ENCODE measurements around the gene TUBB4A.

- no peak for TF ChIP-seq ELF4 (CRISPR knock-in tag; IDR thresholded peaks at IDR 0.05; ENCODE audit: low read depth)
- TF ChIP-seq AFF4 (CRISPR knock-in tag; IDR thresholded peaks at IDR 0.05; ENCODE audit: borderline replicate concordance) = no peak
- no peak for TF ChIP-seq CTCF (IDR thresholded peaks at IDR 0.05)
- no peak for TF ChIP-seq KAT7 (CRISPR knock-in tag; IDR thresholded peaks at IDR 0.05; ENCODE audit: borderline replicate concordance)
- TF ChIP-seq, protein P1, sequence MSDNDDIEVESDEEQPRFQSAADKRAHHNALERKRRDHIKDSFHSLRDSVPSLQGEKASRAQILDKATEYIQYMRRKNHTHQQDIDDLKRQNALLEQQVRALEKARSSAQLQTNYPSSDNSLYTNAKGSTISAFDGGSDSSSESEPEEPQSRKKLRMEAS (CRISPR knock-in tag; IDR thresholded peaks at IDR 0.05) = no peak
- TF ChIP-seq HMGXB4 (CRISPR knock-in tag; IDR thresholded peaks at IDR 0.05) = no peak
- no peak for TF ChIP-seq MXD4 (CRISPR knock-in tag; IDR thresholded peaks at IDR 0.05; ENCODE audit: borderline replicate concordance)
Observed at GRCh38 chr19:6478815-6479214, 23.3 kb downstream of the TUBB4A start.
